Stimulated activated CD4-positive, alpha-beta T cell treated with anti-CD3 and anti-CD28 coated beads, Interleukin-4, amount 100 ng/mL, for 4 hours (primary cell): ENCODE measurements around the gene KMO.

Experiments
- DNase-seq, 2 experiments: peaks; one replicate each; pipeline ENCODE4 v3.0.0-alpha.2; 2020

The KMO gene

GRCh38 chr1:241631674-241632073 is 99.5 kb downstream of the KMO start:
- DNase-seq: peak in 1 of 2 experiments; percentile 11

- no peak for DNase-seq
Measured at GRCh38 chr1:241632987-241633386, 100.8 kb downstream of the KMO start.

- DNase-seq: no peak
Measured at GRCh38 chr1:241635556-241636152, 103.5 kb downstream of the KMO start.

- DNase-seq: no peak
Measured at GRCh38 chr1:241636291-241636690, 104.1 kb downstream of the KMO start.

GRCh38 chr1:241637046-241637590 is 104.9 kb downstream of the KMO start:
- DNase-seq: no peak

DNA sequence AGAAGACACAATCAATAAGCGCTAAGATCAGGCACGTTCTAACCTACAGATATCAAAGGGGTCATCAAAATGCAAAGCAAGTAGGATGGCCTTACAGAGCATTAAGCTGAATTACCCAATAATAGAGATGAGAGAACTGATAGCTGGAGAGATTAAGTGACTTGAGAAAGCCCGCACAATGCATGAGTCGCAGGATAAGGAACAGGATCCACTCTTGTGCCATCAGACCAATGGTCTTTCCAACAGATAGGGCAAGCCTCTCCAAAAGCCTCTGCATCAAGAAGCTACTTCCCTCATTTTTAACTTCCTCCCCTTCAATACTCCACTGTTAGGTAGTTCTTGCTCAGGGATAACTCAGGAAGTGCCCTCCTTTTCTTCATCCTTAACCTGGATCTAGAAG is 105.4 kb downstream of the KMO start:
- no peak for DNase-seq

DNA sequence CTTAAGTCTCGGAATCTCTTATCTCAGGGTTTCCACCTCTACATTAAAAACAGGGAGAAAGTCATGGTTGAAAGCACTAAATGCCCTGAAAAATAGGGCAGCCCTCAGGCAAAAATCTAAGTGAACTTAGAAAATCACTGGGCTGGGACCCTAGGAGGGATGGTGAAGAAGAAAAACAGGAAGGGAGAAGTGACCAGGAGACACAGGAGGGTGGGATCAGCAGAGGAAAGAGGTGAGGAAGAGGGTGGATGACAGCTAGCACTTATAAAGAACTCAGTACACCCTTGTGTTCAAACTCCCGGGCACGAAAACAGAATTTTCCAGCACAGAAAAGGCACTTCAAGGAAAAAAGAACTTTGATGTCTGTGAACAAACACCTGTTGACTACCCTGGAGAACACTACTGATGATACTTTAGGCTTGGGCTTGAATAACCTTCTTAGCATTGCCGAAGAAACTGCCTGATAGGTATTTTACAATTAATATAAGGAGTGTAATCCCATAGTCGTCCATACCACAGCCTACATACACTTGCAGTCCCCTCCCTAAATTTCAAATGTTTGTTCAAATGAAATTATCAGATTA is 106.0 kb downstream of the KMO start:
- DNase-seq: no peak

- no peak for DNase-seq
Measured at GRCh38 chr1:241638909-241639622, 106.9 kb downstream of the KMO start.

GRCh38 chr1:241639623-241640148 is 107.5 kb downstream of the KMO start:
- DNase-seq: peak; percentile 22 to 29

GRCh38 chr1:241640149-241640866 is 108.1 kb downstream of the KMO start, which contains the start of the genes CHML and OPN3:
Gene CHML, minus strand, starts transcription at chr1:241640369. Its CDS starts 4,603 bp downstream, at chr1:241635766.
Gene OPN3, minus strand, starts transcription at chr1:241640369. Its CDS starts 115 bp downstream, at chr1:241640254.
- peak; percentile 89 to 97 for DNase-seq

- DNase-seq: no peak
Measured at GRCh38 chr1:241640867-241641622, 108.9 kb downstream of the KMO start.

GRCh38 chr1:241641773-241642592 is 109.8 kb downstream of the KMO start:
- no peak for DNase-seq

- DNase-seq: no peak
Measured at GRCh38 chr1:241642593-241642944, 110.4 kb downstream of the KMO start.

- DNase-seq: no peak
Measured at GRCh38 chr1:241644259-241644658, 112.1 kb downstream of the KMO start.

DNA sequence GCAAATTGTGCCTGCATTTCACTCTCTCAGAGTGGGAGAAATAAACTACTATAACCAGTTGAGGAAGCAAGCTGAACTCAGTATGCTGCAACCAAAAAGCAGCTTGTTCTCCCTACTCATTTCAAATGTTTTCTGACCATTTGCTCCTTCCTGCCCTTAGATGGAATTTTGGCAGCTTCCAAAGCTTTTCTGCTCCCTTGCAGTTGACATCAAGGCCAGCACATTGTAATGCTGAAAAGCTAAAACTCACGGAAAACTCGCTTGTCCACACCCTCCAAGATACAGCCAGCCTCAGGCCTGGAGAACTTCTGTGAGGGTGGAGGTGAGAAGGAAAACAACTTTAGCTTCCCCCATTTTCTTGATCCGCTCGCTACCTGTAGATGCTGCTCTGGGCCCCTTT is 113.0 kb downstream of the KMO start:
- DNase-seq: no peak
